GM21360 (cell line): ENCODE measurements around the gene GAS5.
"Not testable (repeated sequence)": the region's sequence is repeated elsewhere in the genome, so short reads cannot be mapped to it uniquely, and the experiment has no call there.

Experiments used
- ATAC-seq: cut with Tn5 transposase; IDR thresholded peaks from one replicate; pipeline ENCODE4 v1.9.1; 2021; ENCODE audit warnings: mild to moderate bottlenecking, moderate library complexity; ENCODE audit not compliant: unreplicated experiment

The GAS5 gene

GRCh38 chr1:173870252-173871075 is 2.7 kb upstream of the GAS5 start:
- no peak for ATAC-seq

- ATAC-seq = no peak
Measured at GRCh38 chr1:173869021-173869359, 1.2 kb upstream of the GAS5 start.

DNA sequence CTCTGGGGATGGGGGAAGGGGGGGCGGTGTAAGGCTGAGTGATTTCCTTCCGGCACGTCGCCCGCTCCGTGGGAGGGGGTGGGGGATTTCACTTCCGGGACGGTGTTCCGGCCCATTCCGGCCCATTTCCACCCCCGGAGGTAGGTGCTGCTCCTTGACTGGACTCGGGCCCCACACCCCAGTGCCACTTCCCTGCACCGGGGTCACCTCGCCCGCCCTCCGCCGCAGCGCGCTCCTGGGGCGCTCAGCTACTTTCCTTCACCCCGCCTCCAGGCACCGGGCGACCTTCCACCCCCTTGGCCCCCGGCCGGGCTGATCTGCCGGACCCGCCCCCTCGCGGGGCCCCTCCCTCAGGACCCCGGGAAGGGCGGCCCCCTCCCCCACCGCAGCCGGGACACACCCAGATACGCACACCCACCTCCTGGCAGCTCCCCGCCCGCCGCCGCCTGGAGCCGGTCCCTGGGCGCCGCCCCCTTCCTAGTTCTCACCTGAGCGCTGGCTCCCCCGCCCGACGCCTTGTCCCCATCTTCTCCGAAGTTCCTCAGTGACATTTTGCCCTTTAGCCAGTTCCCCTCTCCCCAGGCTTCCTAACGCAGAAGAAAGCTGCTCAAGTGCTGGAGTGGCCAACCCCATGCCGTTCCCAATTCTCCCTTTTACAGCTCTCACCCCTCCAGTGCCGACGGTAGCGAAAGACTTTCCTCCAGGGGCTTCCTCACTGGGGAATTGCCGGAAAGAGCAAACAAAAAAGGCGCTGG is 654 bp upstream of the GAS5 start, which contains the start of gene ZBTB37:
Gene ZBTB37 (plus strand): TSS at position 115 of the 755 bp plus-strand sequence. CDS start 1,846 bp downstream, outside the sequence.
- ATAC-seq = peak; percentile 64

DNA sequence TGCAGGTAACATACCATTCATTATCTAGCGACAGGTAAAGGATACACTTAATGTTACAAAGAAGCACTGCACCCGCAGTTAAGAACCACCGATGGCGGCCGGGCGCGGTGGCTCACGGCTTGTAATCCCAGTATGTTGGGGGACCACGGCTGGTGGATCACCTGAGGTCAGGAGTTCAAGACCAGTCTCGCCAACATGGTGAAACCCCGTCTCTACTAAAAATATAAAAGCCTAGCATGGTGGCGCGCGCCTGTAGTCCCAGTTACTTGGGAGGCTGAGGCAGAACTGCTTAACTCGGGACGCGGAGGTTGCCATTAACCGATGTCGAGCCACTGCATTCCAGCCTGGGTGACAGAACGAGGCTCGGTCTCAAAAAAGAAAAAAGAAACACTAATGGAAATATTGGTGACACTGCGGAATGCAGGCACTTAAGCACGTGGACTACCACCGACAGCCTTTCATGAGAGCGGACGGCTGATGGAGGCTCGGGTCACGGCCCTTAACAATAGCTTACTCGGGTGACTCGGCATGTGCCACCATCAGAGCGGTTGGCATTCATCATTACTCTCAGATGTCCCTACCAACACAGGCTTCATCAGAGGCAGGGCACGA is 542 bp downstream of the GAS5 start:
- ATAC-seq = no peak

- ATAC-seq = no peak
Measured at GRCh38 chr1:173866413-173867115, 1.2 kb downstream of the GAS5 start.

DNA sequence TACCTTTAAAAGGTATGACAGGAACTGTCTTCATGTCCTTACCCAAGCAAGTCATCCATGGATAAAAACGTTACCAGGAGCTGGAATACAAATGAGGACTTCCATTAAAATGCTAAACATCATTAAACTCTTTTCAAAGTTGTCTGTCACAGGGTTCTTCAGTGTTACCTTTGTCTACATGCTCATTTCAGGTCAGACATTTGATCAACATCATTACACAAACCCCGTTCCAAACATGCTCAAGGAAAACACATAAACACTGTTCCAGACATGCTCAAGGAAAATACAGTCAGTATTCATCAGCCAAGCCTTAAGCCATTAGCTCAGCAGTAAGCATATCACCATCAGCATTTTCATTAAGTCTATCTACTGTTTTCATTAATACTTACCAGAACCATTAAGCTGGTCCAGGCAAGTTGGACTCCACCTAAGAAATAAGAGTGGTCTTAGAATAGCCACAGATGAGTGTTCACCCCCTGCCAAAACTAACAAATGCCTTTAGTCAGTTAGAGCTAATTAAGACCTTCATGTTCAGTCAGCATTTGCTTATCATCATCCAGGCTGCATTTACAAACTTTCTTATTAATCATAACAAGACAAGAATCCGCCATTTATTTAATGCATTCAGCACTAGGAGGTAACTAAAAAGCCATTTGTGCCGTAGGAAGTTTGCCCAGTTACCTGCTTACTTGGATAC is 2.2 kb downstream of the GAS5 start:
- no peak for ATAC-seq

DNA sequence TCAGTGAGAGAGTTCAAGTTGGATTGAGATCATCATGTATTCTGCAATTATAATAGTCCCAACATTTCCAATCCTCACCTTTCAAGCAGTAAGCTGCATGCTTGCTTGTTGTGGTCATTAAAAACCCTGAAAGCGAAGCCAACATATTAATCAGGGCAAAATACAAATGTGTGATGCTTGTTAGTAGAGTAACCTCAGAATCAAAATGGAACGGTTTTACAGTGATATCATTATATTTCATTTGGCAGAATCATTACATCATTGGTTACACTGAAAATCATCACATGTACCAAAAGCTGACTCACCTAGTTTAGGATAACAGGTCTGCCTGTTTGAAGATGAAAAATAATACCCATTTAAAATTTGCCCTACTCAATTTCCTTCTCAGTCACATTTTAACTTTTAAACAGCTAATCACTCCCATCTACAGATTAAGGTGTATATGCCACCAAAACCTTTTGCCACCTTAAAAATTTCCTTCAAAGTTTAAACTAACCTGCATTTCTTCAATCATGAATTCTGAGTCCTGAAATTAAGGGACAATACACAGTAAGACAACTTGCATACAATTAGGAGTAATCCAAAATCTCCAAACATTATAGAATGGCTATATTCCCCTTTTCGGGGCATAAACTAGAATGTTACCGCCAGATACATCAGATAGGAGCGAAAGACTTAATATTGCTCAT is 3.5 kb downstream of the GAS5 start:
- no peak for ATAC-seq

- ATAC-seq = no peak
Measured at GRCh38 chr1:173863224-173864161, 4.3 kb downstream of the GAS5 start.

GRCh38 chr1:173862769-173863223 is 5.0 kb downstream of the GAS5 start:
- no peak for ATAC-seq

GRCh38 chr1:173862146-173862768 is 5.5 kb downstream of the GAS5 start:
- ATAC-seq = not testable (repeated sequence)

DNA sequence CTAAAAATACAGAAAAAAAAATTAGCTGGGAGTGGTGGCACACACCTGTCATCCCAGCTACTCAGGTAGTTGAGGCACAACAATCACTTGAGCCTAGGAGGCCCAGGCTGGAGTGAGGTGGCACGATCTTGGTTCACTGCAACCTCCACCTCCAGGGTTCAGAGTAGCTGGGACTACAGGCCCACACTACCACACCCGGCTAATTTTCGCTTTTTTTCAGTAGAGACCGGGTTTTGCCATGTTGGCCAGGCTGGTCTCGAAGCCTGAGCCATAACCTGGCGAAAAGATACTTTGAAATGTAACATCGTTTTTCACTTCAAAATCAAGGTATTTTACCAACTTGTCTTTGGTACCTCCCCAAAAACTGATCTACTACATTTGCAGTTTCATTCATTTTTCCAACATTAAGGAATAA is 6.1 kb downstream of the GAS5 start:
- no peak for ATAC-seq

DNA sequence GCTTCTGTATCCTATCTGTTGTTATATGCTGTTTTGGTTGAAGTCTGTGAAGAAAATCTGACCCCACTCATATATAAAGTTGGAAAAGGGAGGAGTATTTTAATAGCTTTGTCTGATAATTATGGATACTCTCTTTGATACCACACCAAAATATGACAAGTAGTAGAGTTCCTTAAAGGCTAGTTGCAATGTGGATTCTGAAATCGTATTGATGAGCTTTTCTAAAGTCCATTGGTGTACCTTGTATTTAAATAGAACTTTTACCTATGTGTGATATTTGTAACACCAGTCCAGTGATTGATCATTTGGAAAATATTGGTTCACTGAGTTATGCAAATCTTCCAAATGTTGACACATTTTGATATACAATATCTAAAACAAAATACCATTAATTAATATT is 7.7 kb downstream of the GAS5 start:
- ATAC-seq = no peak

DNA sequence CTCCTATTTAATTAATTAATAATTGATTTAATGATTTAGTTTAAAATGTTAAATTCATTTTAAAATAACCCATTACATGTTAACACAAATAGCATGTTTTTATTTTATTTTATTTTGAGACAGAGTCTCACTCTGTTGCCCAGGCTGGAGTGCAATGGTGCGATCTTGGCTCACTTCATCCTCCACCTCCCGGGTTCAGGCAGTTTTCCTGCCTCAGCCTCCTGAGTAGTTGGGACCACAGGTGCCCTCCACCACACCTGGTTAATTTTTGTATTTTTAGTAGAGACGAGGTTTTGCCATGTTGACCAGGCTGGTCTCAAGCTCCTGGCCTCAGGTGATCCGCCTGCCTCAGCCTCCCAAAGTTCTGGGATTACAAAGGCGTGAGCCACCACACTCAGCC is 8.2 kb downstream of the GAS5 start:
- not testable (repeated sequence) for ATAC-seq

DNA sequence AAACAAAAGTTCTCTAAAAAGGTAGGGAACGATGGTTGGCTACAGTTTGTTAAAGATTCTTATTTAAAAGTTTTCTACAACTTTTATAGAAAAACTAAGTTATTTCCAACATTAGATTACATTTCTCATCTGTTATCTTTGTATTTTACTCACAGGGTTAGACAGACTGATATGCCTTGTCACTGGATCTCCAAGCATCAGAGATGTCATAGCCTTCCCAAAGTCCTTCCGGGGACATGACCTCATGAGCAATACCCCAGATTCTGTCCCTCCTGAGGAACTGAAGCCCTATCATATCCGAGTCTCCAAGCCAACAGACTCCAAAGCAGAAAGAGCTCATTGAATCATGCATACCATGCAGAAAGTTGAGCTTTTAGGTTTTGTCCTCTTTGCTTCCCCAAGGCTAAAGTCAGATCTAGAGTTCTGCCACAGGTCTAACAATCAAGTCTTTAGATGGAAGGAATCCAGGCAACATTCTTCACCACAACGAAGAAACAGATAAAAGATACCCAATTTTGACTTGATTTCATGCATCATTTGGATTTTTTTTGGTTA is 10.3 kb downstream of the GAS5 start:
- ATAC-seq = no peak

GRCh38 chr1:173856903-173857302 is 10.9 kb downstream of the GAS5 start:
- ATAC-seq = no peak

- no peak for ATAC-seq
Measured at GRCh38 chr1:173856014-173856413, 11.8 kb downstream of the GAS5 start.

DNA sequence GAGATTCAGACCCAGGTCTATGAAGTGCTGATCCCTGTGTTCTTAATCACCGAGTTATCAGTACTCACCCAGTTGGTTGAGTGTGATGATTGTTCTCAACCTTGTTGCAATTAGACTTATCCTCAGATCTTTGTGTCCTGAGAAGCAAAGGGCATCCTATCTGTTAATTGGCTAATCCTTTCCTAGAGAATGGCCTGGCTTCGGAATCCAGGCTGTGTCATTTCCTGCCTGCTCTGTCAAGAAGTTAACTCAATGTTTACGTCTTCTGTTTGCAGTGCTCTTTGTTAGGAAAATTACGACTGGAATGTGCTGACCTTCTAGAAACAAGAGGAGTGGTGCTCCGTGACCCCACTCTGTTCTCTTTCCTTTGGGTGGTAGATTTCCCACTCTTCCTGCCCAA is 14.7 kb downstream of the GAS5 start:
- ATAC-seq = no peak

DNA sequence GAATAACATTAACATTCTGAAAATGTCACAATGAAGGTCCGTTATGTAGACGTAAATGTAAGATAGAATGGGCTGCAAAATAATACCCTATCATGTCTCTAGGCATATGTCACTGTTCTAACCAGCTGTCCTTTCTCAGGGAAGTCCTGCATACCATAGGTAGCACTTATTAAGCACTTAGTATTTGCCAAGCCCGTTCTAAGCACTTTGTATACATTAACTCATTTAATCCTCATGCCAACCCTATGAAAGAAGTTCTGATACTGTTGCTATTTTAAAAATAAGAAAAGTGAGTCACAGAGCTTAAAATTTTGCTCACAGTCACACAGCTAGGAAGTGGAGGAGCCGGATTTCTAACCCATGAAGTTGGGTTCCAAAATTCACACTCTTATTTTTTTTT is 15.7 kb downstream of the GAS5 start:
- no peak for ATAC-seq
